Head of caudate nucleus (tissue), 42 donors: ENCODE data around the gene ADAM8.
"Not testable (repeated sequence)": the region's sequence is repeated elsewhere in the genome, so short reads cannot be mapped to it uniquely, and the experiment has no call there.

ENCODE experiments used
- DNase-seq, 42 donors: peaks; one replicate each; pipeline versions ENCODE4 v3.0.0 to v3.0.0-alpha.2; 2020 to 2021; ENCODE audit warnings: mixed read lengths in 7 of 42
- intact Hi-C: fragments of 100-400 bp; cut with DNase I; formaldehyde crosslinking; loops from one replicate; pipeline ENCODE4 v1.15.0; 2022

The ADAM8 gene

DNA sequence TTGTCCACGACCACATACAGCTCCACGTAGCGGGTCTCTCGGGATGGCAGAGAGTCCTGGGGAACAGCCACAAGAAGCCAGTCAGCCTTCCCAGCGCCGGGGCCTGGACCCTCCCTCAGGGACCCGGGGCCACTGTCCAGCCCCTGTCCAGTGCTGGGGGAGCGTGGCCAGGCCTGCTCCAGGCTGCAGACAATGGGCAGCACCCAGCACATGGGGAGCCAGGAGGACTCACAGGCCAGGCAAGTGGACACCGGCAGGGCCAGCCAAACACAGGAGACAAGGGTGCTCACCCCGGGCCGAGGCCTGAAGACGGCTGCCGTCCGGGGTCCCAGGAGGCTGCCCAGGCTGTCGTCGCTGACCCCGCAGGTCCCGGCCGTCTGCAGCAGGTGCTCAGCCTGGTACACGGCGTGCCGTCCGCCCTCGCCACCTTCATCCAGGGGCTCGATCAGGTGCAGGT is 3.7 kb downstream of the ADAM8 start:
- intact Hi-C loops: no loop called here
- DNase-seq: no peak

GRCh38 chr10:133272301-133272963 is 4.2 kb downstream of the ADAM8 start:
- DNase-seq: no peak
- intact Hi-C loops: no loop called here

DNA sequence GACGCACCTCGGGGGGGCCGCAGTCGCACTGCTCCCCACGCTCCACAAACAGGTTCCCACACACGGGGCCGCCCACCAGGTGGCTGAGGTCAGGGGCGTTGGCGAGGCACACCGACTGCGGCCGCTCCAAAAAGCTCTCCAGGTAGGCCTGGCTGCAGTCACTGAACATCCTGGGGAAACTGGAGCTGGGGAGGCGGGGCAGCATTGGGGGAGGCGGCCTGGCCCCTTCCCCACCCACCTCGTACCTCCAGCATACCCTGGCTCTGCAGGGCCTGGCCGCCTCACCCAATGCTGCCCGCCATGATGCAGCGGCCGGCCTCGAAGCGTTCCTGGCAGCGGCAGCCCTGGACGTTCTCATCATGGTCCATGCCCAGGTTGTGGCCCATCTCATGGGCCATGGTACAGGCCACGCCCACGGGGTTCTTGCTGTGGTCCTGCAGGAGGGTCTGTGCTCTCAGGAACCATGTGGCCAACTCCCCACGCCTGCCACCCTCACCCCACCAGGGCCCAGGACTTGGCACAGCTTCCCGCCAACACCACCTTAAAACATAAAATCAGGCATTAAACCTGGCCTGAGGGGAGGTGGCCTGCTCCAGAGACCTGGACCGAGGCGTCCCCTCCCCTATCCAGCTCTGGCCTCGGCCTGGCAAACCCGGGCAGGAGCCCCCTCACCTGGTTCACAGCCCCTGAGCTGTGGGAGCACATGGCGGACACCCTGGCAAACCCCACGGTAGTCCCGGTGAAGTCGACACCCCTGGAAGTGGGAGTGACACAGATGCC is 5.0 kb downstream of the ADAM8 start:
- DNase-seq: no peak
- intact Hi-C loops: no loop called here

- no peak for DNase-seq
- intact Hi-C loops: no loop called here
Observed at GRCh38 chr10:133270773-133271297, 5.8 kb downstream of the ADAM8 start.

DNA sequence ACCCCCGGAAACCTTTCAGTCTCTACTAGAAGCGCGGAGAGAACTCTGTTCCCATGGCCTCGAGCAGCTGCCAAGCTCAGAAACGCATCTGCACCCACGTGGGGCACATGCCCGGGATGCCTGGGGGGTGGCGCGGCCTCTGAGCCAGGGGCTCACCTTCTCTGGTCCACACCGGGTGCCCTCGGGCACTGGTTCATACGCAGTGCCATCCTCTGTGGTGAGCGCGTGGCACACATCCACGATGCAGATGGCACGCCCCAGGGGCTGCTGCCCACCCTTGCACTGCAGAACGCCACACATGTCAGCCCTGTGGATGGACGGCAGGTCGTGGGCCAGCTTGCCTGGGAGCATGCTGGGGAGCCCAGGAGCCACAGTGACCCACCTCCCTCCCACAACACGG is 6.5 kb downstream of the ADAM8 start:
- intact Hi-C loops: no loop called here
- DNase-seq: no peak

- DNase-seq: no peak
- intact Hi-C loops: no loop called here
Observed at GRCh38 chr10:133269367-133269766, 7.3 kb downstream of the ADAM8 start.

- intact Hi-C loops: no loop called here
Observed at GRCh38 chr10:133268532-133268931, 8.1 kb downstream of the ADAM8 start.

GRCh38 chr10:133267829-133268228 is 8.8 kb downstream of the ADAM8 start:
- intact Hi-C loops: no loop called here
- no peak for DNase-seq

More at GRCh38 chr10:133268532-133268931, 8.1 kb downstream of the ADAM8 start:
- DNase-seq: no peak

GRCh38 chr10:133267293-133267692 is 9.4 kb downstream of the ADAM8 start:
- DNase-seq: no peak
- intact Hi-C loops: no loop called here

DNA sequence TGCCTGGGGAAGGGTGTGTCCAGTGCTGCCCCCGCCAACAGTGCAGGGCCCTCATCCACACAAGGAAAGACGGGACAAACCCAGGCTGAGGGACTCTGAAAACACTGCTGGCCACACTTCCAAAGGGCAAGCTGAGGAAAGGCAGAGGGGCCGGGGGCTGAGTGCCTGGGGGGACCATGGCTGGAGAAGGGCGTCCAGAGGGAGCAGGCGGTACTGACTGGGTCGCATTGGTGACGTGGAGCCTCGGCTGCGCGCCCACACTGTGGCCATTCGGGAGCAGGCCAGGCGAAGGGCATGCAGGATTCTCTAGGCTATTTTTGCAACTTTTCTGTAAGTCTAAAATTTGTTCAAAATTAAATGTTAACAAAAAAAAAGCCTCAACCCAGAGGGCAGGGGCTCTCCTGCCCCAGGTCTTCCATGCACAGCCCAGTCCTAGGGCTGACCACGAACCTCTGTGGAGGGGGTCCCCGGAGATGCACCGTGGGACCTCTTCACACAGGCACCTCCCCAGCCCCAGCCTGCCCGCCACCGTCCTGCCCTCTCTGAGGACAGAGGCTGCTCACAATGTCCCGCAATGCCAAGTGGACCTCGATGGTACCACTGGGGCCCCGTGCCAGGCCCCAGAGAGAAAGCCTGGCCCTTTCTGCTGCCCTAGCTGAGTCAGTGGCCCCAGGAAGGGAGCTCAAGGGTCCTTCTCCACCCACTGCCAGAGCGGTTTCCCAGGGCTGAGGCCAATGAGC is 10.4 kb downstream of the ADAM8 start:
- DNase-seq: no peak
- intact Hi-C loops: no loop called here

- intact Hi-C loops, DNase-seq: not testable (repeated sequence)
Observed at GRCh38 chr10:133265052-133265451, 11.6 kb downstream of the ADAM8 start.

DNA sequence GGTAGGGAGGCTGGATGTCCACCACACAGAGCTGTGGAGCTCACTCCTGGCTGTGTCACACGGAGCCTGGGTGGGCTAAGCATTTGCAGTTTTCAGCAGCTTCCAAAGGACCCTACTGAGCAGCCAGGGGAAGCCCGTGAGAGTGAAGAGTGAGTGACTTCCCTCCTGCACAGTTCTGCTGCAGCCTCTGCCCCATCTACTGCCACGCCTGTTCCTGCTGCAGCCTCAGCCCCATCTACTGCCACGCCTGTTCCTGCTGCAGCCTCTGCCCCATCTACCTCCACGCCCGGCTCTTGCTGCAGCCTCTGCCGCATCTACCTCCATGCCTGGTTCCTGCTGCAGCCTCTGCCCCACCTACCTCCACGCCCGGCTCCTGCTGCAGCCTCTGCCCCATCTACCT is 12.2 kb downstream of the ADAM8 start:
- intact Hi-C loops: no loop called here
- peak in 16 of 42 donors; percentile 27 to 72 (median 38) for DNase-seq

DNA sequence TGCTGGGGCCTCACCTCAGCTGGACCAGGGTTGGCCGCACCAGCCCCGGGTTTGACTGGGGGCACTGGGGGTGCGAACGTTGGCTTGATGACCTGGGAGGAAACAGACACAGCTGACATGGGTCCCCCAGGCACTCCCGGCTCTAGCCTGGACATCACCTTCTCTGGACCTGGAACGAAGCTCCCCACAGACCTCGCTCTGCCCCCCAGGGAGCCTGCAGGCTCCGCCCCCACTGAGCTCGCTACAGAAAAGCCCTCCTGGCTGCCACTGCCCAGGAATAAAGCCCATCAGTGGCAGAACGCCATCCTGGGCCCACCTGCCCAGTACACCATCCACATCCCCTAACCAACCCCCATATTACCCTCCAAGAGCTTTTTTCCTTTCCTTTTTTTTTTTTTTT is 13.0 kb downstream of the ADAM8 start:
- intact Hi-C loops: no loop called here

GRCh38 chr10:133262696-133263095 is 14.0 kb downstream of the ADAM8 start:
- intact Hi-C loops: no loop called here
- DNase-seq: no peak

More for the DNA sequence above, 13.0 kb downstream of the ADAM8 start:
- DNase-seq: no peak

DNA sequence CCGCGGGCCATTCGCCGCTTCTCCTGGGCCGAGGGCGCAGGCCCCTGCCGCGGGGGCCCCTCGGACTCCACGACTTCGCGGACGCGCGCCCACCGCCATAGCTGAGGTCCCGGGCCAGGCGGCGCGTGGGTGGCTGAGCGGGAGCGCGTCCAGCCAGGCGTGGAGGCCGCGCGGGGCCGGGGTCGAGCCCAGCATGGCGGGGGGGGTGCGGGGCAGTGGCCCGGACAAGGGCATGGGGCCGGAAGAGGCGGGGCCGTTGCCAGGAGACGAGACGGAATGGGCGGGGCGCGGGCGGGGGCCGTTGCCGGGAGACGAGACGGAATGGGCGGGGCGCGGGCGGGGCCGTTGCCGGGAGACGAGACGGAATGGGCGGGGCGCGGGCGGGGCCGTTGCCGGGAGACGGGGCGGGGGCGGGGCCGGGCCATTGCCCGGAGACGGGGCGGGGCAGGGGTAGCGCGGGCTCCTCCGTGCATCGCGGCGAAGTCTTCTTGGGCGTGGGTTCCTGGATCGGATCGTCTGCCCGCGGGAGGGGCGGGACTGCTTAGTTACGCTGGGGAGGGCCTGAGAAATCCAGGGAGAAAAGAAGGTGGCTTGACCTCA is 14.8 kb downstream of the ADAM8 start:
- intact Hi-C loops: no loop called here
- DNase-seq: peak; percentile 76 to 97 (median 91)

DNA sequence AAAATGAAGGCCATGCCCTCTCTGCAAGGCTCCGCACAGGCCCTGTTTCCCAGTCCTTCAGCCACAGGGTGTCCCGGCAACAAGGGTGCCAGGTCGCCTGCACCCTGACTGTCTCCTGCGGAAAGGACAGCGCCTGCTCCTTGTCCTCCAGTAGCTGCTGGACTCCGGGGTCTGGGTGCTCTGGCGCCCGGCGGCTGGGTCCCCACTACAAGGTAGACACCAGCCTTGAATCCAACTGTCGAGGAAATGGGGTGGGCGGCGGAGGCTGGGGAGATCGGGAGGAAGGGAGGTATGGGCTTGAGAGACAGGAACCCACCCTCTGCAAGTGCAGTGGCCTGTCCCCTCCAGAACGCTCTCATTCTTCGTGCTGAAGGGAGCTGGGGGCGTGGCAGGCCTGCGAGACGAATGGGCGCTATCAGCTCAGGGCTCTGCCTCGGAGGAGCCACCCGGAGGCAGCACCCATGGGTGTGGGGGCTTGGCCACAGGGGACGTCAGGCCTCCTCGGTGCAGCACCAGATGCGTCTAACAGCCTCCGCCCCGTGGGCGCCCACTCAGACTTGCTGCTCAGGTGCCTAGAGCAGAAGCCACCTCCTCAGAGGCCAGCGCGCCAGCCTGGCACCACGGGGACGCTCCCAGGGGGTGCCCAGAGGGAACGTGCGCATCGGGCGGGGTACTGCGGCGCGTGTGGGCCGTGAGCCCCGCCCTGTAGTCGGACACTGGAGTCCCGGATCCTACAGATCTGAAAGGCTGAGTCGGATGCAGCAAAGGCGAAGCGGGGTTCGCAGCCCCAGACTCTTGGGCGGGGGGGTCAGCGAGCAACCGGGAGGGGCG is 15.6 kb downstream of the ADAM8 start:
- intact Hi-C loops: no loop called here
- peak; percentile 37 to 86 (median 61) for DNase-seq

- DNase-seq: no peak
- intact Hi-C loops: no loop called here
Observed at GRCh38 chr10:133259602-133259989, 17.1 kb downstream of the ADAM8 start.

- intact Hi-C loops: no loop called here
- peak; percentile 25 to 85 (median 59) for DNase-seq
Observed at GRCh38 chr10:133258818-133259601, 17.7 kb downstream of the ADAM8 start.
